UCSD-AML1 (cell line): ENCODE data around the gene AKAP8L.
"Not testable (repeated sequence)": the region's sequence is repeated elsewhere in the genome, so short reads cannot be mapped to it uniquely, and the experiment has no call there.

Source experiments
- DNase-seq: peaks from one replicate; lab custom pipeline; 2025; ENCODE audit not compliant: unreplicated experiment; lab: John Stamatoyannopoulos, UW

The AKAP8L gene

DNA sequence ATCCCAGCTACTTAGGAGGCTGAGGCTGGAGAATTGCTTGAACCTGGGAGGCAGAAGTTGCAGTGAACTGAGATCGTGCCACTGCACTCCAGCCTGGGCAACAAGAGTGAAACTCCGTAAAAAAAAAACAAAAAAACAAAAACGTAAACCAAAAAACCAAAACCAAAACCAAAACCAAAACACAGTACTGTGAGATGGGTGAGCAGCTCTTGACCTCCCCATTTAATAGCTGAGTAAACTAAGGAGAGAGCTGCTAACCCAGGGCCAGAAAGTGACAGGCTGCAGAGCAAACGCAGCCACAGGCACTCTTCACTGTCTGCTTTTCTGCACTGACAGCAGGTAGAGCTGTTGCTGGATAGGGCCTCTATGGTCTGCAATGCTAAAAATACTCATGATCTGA is 58.8 kb downstream of the AKAP8L start:
- DNase-seq, result not testable (repeated sequence)

- DNase-seq, result no peak
Observed at GRCh38 chr19:15358918-15359317, 59.9 kb downstream of the AKAP8L start.

DNA sequence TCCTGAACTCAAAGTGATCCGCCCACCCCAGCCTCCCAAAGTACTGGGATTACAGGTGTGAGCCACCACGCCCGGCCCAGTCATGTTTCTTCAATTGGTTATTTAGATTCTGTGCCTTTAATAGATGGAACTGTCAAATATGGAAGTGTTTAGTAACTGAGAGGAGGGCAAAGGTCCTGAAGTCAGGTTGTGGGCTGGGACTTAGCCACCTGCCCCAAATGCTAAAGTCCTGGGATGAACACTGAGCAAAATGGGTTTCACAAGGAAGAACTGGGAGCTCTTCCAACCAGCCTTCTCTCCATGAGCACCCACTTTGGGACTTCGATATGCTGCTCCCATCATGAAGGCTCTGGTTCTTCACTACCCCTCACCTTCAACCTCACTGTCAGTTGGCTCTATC is 60.9 kb downstream of the AKAP8L start:
- no peak for DNase-seq

DNA sequence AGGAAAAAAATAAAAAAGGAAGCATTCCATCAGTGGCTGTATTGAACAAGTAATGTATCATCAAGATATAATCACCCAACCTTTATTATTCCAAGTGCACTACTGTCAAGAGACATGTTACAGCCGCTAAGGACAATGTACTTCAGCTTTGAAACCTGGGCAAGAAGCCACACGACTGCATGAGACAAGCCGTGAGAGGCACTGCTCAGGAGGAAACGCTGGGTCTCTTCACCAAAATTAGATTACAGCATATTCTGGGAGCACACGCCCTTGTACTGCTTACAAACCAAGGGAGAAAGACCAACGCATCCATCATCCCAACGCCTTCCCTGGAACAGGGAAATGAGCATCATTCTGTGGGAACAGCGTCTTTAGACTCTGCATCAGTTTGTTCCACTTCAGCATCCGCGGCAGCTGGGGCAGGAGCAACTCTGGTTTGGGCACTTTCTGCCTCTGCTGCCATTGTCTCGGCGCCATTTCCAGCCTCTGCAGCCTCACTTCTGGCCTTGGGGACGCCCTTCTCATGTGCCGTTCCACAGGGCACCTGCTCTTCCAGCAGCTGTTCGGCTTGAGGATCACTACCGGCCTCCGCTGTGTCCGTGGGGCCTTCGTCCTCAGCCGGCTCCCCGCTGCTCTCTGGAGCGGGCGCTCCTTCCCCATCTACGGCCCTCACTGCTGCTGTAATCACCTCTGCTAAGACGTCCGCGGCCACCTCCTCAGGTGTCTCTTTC is 64.1 kb downstream of the AKAP8L start:
- no peak for DNase-seq

DNA sequence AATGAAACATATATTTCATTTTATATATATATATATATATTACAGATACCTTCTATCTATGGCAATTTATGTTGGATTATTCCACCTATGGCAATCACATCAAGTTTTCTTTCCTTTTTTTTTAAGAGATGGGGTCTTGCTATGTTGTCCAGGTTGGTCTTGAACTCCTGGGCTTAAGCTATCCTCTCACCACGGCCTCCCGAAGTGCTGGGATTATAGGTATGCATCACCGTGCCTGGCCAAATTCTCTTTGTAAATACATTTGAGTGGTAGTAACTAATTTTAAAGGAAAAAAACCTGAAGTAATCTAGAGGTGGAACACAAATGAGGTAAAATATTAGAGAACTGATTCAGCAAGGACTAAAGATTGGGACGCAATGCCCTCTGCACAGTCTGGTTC is 64.9 kb downstream of the AKAP8L start:
- no peak for DNase-seq

- DNase-seq, result not testable (repeated sequence)
Observed at GRCh38 chr19:15352535-15352934, 66.3 kb downstream of the AKAP8L start.

DNA sequence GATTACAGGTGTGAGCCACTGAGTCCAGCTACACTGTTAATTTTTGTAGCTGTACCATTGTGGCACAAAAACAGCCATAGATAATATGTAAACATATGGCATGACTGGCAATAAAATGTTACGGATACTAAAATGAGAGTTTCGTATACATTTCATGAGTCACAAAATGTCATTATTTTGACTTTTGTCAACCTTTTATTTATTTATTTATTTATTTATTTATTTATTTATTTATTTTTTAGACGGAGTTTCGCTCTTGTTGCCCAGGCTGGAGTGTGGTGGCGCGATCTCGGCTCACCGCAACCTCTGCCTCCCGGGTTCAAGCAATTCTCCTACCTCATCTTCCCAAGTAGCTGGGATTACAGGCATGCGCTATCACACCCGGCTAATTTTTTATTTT is 77.5 kb downstream of the AKAP8L start:
- DNase-seq, result not testable (repeated sequence)

GRCh38 chr19:15340086-15340485 is 78.7 kb downstream of the AKAP8L start:
- no peak for DNase-seq

DNA sequence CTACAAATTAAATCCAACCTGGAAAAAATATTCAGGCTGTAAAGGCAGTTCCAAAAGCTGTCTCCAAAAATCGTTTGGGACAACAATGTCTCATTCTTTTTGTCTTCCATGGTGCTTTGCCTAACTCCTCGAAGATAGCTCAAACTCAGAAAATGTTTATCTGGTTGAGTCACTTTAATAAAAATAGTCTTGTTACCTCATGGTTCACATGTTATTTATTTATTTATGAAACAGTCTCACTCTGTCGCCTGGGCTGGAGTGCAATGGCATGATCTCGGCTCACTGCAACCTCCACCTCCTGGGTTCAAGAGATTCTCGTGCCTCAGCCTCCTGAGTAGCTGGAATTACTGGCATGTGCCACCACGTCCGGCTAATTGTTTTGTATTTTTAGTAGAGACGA is 81.6 kb downstream of the AKAP8L start:
- DNase-seq, result no peak

GRCh38 chr19:15335992-15336391 is 82.8 kb downstream of the AKAP8L start:
- not testable (repeated sequence) for DNase-seq

DNA sequence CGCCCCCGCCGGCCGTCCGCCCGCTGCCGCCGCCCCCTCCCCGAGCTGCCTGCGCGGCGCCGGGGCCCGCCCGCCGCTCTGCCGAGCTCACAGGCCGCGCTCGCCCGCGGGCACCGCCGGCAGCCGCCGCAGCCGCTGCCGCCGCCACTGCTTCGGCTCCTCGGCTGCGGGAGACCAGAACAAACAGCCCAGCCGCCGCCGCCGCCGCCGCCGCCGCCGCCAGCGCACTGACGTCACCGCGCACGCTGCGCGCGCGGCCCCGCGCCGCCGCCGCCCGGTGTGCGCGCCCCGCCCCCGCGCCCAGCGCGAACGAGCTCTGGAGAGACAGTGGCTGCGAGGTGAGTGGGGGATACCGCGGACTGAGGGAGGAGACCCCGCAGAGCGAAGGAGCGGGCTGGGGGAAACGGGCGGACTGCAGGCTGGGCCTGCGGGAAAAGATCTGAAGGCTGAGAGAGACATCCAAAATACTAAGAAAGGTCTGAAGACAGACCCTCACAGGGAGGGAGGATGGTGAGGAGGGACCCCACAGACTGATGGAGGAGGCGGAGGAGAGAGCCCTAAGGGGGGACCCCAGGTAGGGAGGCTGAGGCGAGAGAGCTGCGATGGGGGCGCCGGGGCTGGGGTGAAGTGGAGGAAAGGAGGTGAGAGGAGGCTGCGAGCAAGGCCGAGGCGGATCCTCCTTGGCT is 86.3 kb downstream of the AKAP8L start, which contains the start of gene BRD4:
TSS of gene BRD4 (minus strand) at position 229 of the 686 bp plus-strand sequence. CDS start 59,440 bp downstream, outside the sequence.
- peak; percentile 69 for DNase-seq

DNA sequence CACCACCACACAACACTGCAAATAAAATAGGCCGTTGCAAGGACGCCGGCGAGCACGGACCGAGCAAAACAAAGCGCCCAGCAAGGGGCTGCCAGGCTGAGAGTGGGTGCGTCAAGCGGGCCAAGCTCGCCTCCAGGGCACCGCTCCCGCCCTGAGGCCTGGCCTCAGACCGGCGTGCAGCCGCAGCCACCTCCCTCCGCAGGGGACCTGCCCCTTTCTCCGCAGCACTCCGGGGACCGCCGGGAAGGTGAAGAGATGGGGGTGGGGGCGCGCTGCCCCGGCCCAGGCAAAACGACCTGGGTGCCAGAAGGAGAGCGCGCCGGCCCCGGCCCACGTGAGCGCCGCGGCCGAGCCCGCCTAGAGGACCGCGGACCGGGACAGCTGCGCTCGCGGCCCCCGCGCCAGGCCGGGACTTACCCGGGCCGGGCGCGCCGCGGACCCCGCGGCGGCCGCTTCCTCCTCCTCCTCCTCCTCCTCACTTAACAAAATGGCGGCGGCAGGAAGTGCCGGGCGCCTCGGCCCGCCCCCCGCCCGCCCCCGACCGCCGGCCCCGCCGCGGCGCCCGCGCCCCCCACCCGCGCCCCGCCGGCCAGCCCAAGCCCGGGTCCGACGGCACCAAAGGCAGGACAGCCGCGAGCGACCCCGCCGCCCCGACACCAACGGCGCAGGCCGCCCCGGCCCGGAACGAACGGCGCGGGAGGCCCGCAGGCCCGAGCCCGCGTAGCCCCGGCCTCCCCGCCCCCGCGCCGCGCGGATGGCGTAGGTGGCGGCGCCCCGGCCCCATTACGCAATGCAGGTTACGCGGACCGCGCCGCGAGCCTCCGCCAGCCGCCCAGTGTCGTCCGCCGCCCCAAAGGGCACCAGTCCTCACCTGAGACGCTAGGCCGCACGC is 87.1 kb downstream of the AKAP8L start:
- DNase-seq, result peak; percentile 59

DNA sequence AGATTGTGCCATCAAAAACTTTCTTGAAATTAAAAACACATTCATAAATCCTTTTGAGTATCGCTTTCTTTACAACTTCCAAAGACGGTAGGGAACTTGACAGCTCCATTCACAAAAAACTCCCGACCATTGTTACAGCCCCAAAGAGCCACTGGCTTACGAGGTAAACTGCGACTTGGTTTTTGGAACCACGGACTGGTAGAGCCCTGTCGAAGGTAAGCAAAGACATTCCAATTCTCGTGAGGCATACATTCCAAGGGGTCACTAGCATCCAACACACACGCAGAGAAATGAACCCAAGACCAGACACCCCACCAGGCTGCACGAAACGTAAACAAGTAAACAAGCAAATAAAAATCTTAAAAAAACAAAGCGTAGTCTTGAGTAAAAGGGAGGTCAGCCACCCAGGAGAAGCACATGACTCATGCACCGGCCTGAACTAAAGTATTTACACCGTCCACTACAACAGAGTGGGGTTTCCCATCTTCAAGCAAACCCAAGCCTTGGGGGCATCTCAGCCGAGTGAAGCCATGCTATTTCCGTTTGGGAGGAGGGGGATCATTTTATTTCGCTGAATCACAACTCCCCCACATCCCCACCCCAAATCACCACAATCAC is 87.9 kb downstream of the AKAP8L start:
- DNase-seq, result no peak
